ENCODE measurements around the gene OR10H2. TPM values are rescaled to one million over a fixed set of nuclear protein-coding genes. Genes with fewer than 3 reads are reported as not detected.
"Not testable (repeated sequence)": the region's sequence is repeated elsewhere in the genome, so short reads cannot be mapped to it uniquely, and the experiment has no call there.

OR10H2 gene
- not detected for total RNA-seq
- long read RNA-seq: 0 reads

- Histone ChIP-seq H3K36me3 (no peaks in the 10 kb centered on the region), H3K27ac (no peak within 1 kb of the TSS), H3K9me3 (no peaks in the 10 kb centered on the region), H3K27me3 (ENCODE audit: low read depth) (peaks cover 29% of the 10 kb centered on the region), H3K4me1 (no peaks in the 10 kb centered on the region), H3K4me3 (no peak within 1 kb of the TSS)
- no peak for DNase-seq
- intact Hi-C loops (cut with DNase I): no loop called here
- ATAC-seq: no peak
- no peak for TF ChIP-seq CTCF (IDR thresholded peaks at IDR 0.05)
Measured at GRCh38 chr19:15727724-15728123, at the start of gene OR10H2. Gene OR10H2 (plus strand): TSS chr19:15728024. CDS start chr19:15728044, 20 bp downstream.

- TF ChIP-seq CTCF (IDR thresholded peaks at IDR 0.05): no peak
- H3K4me3 ChIP-seq: no peak overlapping the region
- intact Hi-C loops (cut with DNase I): no loop called here
- no peak overlapping the region for H3K27ac ChIP-seq
- no peaks in the 10 kb centered on the region for H3K27me3 ChIP-seq (ENCODE audit: low read depth)
- H3K36me3 ChIP-seq: peaks cover 11% of the 10 kb centered on the region
- no peak for ATAC-seq
- no peaks in the 10 kb centered on the region for H3K4me1 ChIP-seq
- DNase-seq: no peak
- H3K9me3 ChIP-seq: no peaks in the 10 kb centered on the region
Measured at GRCh38 chr19:15679089-15679488, 48.7 kb upstream of the OR10H2 start.

- DNase-seq; H3K9me3 ChIP-seq; ATAC-seq; H3K4me1 ChIP-seq; intact Hi-C loops (cut with DNase I); H3K27me3 ChIP-seq (ENCODE audit: low read depth); H3K27ac ChIP-seq; H3K4me3 ChIP-seq: not testable (repeated sequence)
- H3K36me3 ChIP-seq: peaks cover 11% of the 10 kb centered on the region
Measured at GRCh38 chr19:15679865-15680264, 48.0 kb upstream of the OR10H2 start.

GRCh38 chr19:15680478-15681322, 47.1 kb upstream of the OR10H2 start:
- no peak overlapping the region for H3K27ac ChIP-seq

GRCh38 chr19:15683411-15683810, 44.4 kb upstream of the OR10H2 start:
- Histone ChIP-seq H3K9me3 (peaks cover 6% of the 10 kb centered on the region), H3K4me1 (no peaks in the 10 kb centered on the region), H3K4me3 (no peak overlapping the region), H3K27ac (no peak overlapping the region), H3K36me3 (peaks cover 11% of the 10 kb centered on the region), H3K27me3 (ENCODE audit: low read depth) (no peaks in the 10 kb centered on the region)
- TF ChIP-seq CTCF (IDR thresholded peaks at IDR 0.05): no peak
- ATAC-seq (no peak), DNase-seq (no peak)
- intact Hi-C loops (cut with DNase I): no loop called here

More at GRCh38 chr19:15680478-15681322, 47.1 kb upstream of the OR10H2 start:
- H3K4me1 ChIP-seq: no peaks in the 10 kb centered on the region
- H3K36me3 ChIP-seq: peaks cover 11% of the 10 kb centered on the region
- no peaks in the 10 kb centered on the region for H3K27me3 ChIP-seq (ENCODE audit: low read depth)
- H3K4me3 ChIP-seq: no peak overlapping the region
- H3K9me3 ChIP-seq: no peaks in the 10 kb centered on the region
- no peak for TF ChIP-seq CTCF (IDR thresholded peaks at IDR 0.05)
- DNase-seq: no peak
- intact Hi-C loops (cut with DNase I): no loop called here
- no peak for ATAC-seq

GRCh38 chr19:15684828-15685227, 43.0 kb upstream of the OR10H2 start:
- no peak for ATAC-seq
- TF ChIP-seq CTCF (IDR thresholded peaks at IDR 0.05): no peak
- Histone ChIP-seq H3K36me3 (peaks cover 11% of the 10 kb centered on the region), H3K9me3 (peaks cover 12% of the 10 kb centered on the region), H3K4me3 (no peak overlapping the region), H3K4me1 (no peaks in the 10 kb centered on the region), H3K27me3 (ENCODE audit: low read depth) (no peaks in the 10 kb centered on the region), H3K27ac (no peak overlapping the region)
- intact Hi-C loops (cut with DNase I): no loop called here
- DNase-seq: no peak

All from lower lobe of right lung (tissue), 2 donors.